ENCODE measurements around the gene PRSS2.
A peak's percentile ranks its signal among the peaks of the same experiment; 100 is the strongest.
"Not testable (repeated sequence)": the region's sequence is repeated elsewhere in the genome, so short reads cannot be mapped to it uniquely, and the experiment has no call there.

Gene PRSS2

DNA sequence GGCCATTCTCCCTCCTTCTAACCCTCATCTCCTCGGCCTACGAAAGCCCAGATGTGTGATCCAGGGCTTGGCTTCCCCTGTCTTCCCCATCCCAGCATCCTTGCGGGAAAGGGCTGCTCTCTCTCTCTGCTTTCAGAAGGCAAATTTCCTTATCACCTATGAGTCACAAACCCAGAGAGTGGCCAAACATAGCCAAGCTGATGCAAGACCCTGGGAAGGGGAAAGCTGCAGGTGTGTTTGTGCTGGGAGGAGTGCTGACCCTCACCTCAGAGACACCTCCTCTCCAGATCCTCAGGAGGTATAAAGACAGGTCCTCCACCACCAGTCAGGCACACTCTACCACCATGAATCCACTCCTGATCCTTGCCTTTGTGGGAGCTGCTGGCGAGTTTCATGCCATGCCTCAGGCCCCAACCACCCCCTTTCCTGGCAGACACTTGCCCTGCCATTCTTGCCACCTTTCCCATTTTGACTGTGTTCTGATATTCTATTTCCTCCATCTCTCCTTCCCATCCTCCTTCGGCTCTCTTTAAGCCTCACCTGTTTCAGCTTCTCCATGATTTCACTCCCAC lies 10.6 kb upstream of the PRSS2 start:
- DNase-seq, result no peak

DNA sequence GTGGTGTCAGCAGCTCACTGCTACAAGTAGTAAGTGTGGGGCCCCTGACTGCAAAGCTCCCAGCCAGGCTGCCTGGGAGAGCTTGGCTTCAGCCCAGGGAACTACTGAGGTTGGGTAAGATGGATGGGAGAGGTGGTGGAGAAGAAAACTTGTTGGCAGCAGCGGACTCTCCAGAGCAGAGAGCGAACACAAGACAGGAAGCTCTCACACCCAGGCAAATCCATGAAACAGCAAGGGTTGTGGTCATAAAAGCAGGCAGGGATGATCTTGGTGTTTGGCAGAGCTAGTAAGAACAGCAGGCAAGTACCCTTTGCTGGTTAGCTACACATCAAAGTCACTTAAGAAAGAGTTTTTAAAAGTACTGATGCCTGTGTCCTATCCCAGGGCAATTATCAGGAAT lies 9.2 kb upstream of the PRSS2 start:
- not testable (repeated sequence) for DNase-seq

DNA sequence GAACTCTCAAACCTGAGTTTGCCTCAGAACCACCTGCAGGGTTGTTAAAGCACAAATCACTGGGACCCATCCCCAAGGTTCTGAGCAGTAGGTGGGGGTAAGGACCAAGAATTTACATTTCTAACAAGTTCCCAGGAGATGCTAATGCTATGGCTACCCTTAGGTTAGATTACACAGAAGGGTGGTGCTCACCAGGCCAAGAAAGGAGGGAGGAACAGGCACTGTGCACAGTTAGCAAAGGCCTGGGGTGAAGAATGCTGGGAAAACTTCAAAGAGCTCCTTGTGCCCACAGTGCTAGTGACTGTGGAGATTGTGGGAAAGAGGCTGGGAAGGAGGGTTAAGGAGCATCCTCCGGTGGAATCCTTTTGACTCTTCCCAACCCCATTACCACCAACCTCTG lies 8.7 kb upstream of the PRSS2 start:
- no peak for DNase-seq

GRCh38 chr7:142767451-142767850 lies 3.3 kb upstream of the PRSS2 start:
- no peak for DNase-seq

GRCh38 chr7:142767861-142768260 lies 2.9 kb upstream of the PRSS2 start:
- no peak for DNase-seq

GRCh38 chr7:142768885-142769284 lies 1.9 kb upstream of the PRSS2 start:
- not testable (repeated sequence) for DNase-seq

DNA sequence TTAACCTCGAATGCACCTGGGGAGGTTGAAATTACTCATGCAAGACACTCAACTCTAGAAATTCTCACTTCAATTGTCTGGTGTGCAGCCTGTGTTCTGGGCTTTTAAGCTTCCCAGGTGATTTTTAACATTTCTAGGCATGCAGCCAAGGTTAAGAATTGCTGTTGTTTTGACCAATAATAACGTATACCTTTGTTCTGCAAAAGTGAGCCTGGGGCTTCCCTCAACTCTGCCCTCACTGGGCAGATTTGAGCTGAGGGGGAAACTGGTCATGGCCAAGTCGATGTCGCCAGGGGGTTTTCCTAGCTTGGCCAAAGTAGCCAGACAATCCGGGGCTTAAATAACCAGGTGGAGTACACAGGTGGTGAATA lies 568 bp downstream of the PRSS2 start:
- DNase-seq, result no peak

DNA sequence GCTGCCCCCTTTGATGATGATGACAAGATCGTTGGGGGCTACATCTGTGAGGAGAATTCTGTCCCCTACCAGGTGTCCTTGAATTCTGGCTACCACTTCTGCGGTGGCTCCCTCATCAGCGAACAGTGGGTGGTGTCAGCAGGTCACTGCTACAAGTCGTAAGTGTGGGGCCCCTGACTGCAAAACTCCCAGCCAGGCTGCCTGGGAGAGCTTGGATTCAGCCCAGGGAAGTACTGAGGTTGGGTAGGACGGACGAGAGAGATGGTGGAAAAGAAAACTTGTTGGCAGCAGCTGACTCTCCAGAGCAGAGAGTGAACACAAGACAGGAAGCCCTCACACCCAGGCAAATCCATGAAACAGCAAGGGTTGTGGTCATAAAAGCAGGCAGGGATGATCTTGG lies 1.3 kb downstream of the PRSS2 start:
- DNase-seq, result no peak

- DNase-seq, result no peak
These were observed 1.9 kb downstream of the PRSS2 start for GRCh38 chr7:142772673-142773072.

GRCh38 chr7:142773230-142773629 lies 2.5 kb downstream of the PRSS2 start:
- no peak for DNase-seq

DNA sequence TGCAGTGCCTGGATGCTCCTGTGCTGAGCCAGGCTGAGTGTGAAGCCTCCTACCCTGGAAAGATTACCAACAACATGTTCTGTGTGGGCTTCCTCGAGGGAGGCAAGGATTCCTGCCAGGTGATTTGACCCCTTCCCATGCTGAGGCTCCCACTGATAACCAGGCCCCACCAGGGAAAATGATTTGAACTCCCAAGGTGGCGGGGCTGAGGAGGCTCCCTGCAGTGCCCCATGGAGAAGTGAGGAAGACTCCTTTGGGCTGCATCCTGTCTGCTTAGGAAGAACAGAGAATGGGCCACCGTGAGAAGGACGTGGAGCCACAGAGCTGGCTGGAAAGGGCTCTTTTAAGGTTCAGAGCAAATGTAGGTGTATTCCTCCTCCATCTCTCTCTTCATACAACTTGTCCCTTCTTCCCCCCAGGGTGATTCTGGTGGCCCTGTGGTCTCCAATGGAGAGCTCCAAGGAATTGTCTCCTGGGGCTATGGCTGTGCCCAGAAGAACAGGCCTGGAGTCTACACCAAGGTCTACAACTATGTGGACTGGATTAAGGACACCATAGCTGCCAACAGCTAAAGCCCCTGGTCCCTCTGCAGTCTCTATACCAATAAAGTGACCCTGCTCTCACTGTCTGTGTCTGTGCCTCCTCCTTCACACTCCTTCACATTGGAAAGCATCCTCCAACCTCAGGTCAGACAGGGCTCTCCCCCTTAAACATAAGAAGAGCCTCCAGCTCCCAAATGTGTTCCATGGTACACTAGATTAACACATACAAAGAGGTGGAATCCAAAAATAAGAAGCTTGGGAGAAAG lies 3.4 kb downstream of the PRSS2 start:
- no peak for DNase-seq

DNA sequence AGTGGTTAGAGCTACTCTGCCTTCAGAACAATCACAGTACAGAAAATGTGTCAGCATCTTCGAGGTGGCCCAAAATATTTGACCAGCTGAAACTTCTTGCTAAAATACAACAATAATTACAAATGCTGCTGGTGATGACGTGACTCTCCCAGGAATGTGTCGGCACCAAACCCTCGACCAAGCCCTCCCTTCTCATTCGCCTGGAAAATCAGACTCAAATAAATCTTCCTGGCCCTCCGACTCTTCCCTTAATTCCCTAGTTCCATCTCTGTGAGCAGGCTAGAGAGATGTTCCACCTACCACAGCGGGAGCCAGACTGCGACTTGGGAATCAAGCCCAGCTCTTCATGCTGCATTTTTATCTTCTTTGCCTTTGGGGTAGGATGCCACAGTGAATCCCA lies 4.1 kb downstream of the PRSS2 start:
- no peak for DNase-seq

DNA sequence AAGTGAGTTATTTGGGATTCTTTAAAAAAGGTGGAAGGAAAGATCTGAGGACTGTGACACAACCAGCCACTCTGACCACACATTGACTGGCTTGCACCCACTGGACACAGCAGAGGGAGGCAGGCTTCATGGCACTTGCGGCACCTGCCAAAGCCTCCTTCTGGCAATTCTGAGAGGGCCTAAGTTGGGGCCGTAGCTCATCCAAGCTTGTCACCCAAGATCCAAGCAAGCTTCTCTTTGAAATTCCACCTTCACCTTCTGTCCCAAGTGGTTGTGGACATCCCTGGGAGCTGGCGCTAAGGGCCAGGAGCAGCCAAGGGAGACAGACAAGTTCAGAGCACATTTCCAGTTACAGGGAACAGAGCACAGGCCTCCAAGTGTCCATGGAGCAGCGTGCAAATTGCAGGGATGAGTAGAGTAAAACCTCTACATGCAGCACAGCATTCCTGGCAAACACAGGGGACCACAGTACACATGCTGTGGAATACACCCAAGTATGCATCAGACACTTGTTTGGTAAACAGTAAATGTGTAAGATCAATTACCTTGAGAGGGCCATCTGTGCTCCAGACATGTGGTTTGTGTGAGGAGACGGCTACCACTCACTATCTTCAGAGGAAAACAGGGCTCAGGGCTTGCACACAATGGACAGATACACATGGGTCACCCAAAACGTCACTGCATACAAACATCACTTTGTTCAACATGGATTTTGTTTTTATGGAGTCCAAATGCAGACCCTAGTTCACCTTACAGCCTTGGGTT lies 4.8 kb downstream of the PRSS2 start:
- not testable (repeated sequence) for DNase-seq

DNA sequence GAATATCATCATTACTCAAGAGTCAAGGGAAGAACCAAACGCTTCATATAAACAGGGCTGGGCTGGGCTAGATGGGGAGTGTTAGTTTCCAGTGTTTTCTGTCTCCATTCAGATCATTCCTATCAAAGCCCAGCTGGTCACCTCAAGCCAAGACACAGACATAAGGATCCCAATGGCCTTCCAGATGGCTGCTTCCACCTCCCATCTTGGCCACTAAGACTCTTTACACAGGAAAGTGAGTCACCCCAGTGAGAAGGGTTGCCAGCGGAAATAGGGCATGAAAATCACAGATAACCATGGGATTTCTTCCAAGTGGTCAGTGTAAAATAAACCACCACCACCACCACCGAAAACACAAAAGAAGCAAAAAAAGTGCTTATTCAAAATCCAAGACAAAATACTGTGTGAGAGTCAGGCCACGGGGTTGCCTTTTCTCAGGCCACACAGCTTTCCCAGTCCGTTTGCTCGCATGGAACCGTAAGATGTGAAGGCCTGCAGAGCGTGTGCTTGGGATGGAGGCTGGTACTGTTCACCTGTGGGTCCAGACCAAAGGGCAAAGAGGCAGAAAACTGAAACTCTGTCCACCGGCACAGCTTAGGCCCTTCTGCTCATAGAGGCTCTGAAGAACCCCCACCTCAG lies 5.6 kb downstream of the PRSS2 start:
- DNase-seq, result no peak

DNA sequence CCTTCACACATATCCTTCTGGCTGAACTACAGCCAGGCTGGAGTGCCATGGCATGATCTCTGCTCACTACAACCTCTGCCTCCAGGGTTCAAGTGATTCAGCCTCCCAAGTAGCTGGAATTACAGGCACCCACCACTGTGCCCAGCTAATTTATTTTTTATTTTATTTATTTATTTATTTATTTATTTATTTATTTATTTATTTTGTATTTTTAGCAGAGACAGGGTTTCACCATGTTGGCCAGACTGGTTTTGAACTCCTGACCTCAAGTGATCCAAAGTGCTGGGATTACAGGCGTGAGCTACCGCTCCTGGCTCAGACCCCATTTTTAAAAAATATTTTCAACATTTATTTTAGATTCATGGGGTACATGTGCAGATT lies 6.1 kb downstream of the PRSS2 start:
- not testable (repeated sequence) for DNase-seq

GRCh38 chr7:142777318-142777717 lies 6.5 kb downstream of the PRSS2 start:
- no peak for DNase-seq

- peak; percentile 32 for DNase-seq
These were observed 12.4 kb downstream of the PRSS2 start for GRCh38 chr7:142782922-142783900.

DNA sequence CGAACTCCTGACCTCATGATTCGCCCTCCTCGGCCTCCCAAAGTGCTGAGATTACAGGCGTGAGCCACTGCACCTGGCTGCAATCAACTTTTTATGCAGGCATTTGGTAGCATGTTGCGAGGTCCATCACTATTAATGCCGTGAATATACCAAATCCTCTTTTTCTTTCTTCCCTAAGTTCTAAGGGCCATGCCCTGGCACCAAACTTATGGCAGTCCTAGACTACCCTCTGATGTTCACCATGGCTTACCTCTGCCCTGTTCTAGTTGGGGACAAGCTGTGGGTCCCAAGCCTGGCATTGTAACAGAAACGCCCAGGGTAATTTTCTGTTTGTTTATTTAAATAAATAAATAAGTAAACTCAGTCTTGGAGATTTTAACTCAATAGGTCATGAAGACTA lies 13.3 kb downstream of the PRSS2 start:
- no peak for DNase-seq

DNA sequence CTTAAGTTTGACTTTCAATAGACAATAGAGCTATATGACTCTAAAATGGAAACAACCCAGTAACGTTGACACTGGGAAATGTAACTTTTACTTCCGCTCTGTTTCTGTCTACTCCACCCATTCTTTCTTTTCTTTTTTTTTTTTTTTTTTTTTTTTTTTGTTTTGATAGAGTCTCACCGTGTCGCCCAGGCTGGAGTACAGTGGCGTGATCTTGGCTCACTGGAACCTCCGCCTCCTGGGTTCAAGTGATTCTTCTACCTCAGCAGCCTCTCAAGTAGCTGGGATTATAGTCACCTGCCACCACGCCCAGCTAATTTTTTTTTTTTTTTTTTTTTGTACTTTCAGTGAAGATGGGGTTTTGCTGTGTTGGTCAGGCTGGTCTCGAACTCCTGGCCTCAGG lies 13.9 kb downstream of the PRSS2 start:
- no peak for DNase-seq

DNA sequence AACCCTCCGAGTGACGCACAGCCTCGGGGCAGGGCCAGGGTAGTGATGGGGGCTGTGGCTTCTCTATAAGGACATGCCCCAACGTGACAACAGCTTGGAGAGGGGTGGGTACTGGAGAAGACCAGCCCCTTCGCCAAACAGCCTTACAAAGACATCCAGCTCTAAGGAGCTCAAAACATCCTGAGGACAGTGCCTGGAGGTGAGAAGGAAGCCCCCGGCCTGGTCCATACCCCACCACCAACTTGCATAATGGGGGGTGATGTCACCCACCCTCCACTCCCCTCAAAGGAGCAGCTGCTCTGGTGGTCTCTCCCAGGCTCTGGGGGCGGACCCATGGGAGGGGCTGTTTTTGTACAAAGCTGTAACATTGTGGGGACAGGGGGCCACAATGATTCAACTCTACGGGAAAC lies 15.1 kb downstream of the PRSS2 start:
- peak; percentile 59 for DNase-seq

DNA sequence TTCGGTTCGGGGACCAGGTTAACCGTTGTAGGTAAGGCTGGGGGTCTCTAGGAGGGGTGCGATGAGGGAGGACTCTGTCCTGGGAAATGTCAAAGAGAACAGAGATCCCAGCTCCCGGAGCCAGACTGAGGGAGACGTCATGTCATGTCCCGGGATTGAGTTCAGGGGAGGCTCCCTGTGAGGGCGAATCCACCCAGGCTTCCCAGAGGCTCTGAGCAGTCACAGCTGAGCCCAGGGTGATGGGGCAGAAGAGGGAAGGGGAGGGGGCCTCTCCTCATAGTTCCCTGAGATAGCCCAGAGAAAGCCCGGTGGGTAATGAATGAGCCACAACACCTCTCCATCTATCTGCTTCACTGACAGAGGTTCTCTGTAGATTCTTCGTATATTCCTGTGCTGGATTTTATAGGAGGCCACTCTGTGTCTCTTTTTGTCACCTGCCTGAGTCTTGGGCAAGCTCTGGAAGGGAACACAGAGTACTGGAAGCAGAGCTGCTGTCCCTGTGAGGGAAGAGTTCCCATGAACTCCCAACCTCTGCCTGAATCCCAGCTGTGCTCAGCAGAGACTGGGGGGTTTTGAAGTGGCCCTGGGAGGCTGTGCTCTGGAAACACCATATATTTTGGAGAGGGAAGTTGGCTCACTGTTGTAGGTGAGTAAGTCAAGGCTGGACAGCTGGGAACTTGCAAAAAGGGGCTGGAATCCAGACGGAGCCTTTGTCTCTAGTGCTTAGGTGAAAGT lies 16.4 kb downstream of the PRSS2 start:
- DNase-seq, result no peak

- no peak for DNase-seq
These were observed 17.0 kb downstream of the PRSS2 start for GRCh38 chr7:142787783-142788182.
